HL-60/S4 treated with retinoic acid at 250 ng/mL for 4 days and 3 days (cell line): ENCODE measurements around the gene OR2B2.
"Not testable (repeated sequence)": the region's sequence is repeated elsewhere in the genome, so short reads cannot be mapped to it uniquely, and the experiment has no call there.

Experiments
- in situ Hi-C: fragments of 300-500 bp; cut with MboI; formaldehyde crosslinking; loops from 2 replicates; pipeline ENCODE4 v1.7.0; 2022; ENCODE audit warnings: low sequenced_read_pairs

Gene OR2B2

DNA sequence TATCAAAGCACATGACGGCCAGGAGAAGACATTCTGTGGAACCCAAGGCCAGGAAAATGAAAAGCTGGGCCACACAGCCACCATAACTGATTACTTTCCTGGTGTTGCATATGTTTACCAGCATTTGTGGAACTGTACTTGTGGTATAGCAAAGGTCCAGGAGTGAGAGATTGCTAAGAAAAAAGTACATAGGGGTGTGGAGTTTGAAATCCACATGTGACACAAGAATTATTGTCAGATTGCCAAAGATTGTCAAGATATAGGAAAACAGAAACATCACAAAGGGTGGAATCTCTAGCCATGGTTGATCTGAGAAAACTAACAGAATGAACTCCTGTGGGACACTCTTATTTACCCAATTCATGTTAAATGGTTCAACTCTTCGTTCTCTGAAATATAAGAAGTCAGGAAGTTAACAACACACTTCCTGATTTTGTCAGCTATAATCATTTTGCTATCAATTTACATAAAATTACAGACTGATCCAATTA, at the start of gene OR2B2:
TSS of gene OR2B2 (minus strand) at position 441 of the 491 bp plus-strand sequence. CDS start at position 364, 77 bp downstream.
- in situ Hi-C loops, result loop anchor here (25.0 kb wide), 1 partner anchor 450 kb away; no protein-coding TSS in a partner anchor

DNA sequence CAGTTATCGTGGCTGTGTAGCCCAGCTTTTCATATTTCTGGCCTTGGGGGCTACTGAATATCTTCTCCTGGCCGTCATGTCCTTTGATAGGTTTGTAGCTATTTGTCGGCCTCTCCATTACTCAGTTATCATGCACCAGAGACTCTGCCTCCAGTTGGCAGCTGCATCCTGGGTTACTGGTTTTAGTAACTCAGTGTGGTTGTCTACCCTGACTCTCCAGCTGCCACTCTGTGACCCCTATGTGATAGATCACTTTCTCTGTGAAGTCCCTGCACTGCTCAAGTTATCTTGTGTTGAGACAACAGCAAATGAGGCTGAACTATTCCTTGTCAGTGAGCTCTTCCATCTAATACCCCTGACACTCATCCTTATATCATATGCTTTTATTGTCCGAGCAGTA, 45.3 kb upstream of the OR2B2 start:
- in situ Hi-C loops, result no loop called here

DNA sequence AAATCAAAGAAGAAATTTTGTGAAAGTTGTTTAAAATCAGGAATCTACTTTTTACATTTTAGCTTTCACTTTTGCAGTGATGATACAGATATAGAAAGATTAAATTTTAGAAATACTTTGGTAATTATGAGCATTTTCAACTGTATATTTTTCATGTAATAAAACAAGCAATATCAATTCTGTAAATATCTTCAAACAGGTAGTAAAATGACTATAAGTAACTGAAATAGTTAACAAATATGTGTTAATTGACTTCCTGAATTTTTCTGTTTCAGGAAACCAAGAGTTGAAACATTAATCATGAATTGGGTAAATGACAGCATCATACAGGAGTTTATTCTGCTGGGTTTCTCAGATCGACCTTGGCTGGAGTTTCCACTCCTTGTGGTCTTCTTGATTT, 44.7 kb upstream of the OR2B2 start, which contains the start of gene OR2B6:
TSS of gene OR2B6 (plus strand) at position 301 of the 400 bp plus-strand sequence. CDS start at position 301, 0 bp downstream.
- in situ Hi-C loops, result no loop called here

DNA sequence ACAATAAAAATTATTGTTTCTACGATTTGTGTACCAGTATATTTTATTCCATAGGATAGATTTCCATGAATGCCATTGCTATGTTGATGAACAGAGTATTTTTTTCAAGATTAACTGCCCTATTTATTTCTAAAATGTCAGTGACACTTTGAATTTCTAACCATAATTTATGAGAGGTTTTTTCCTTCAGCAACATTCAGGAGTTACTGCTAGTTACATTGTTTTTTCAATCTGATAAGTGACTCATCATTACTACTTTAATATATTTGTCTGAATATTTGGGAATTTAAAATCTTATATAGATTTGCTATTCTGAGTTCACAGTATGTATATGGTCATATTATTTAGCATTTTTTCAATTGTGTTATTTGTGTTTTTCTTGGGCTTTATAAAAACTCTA, 38.8 kb upstream of the OR2B2 start:
- in situ Hi-C loops, result no loop called here

DNA sequence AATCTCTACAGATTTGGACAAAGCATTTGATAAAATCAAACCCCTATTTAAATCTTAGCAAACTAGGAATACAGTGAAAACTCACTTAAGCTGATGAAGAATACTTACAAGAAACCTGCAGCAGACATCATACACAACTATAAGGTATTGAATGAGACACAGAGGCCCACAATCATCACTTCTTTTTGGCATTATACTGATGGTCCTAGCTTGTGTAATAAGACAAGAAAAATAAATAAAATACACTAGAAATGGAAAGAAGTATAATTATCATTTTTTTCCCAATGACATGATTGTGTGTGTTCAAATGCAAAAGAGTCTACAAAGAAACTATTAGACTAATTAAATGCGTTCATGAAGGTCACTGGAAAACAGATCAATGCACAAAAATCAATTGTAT, 36.0 kb upstream of the OR2B2 start:
- in situ Hi-C loops, result no loop called here

DNA sequence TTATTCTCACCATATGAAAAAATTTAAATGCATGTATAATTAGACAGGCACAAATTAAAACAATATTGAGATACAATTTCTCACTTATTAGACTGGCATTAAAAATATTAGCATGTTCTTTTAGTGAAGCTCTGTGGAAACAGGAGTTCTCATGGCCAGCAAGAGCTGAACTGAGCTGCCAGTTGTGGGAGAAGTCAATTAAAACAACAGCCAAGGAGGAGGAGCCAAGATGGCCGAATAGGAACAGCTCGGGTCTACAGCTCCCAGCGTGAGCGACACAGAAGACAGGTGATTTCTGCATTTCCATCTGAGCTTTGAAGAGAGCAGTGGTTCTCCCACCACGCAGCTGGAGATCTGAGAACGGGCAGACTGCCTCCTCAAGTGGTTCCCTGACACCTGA, 30.9 kb upstream of the OR2B2 start:
- in situ Hi-C loops, result not testable (repeated sequence)

DNA sequence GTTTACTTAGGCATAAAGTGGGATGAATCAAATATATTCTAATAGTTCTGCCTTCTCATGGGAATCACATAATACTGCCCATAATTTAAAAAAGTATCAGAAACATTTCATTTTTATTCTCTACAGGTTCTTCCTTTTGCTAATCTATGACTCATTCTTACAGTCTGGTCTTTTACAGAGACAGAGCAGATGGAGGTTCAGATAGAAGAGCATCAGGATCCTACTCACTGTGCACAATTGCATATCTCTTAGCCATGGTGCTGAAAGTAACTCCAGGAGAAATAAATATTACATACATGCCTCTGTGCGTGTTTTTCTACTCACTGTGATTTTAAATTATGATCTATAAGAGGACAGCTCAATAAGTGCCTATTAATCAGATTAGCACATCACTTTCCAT, 28.6 kb upstream of the OR2B2 start:
- in situ Hi-C loops, result no loop called here

DNA sequence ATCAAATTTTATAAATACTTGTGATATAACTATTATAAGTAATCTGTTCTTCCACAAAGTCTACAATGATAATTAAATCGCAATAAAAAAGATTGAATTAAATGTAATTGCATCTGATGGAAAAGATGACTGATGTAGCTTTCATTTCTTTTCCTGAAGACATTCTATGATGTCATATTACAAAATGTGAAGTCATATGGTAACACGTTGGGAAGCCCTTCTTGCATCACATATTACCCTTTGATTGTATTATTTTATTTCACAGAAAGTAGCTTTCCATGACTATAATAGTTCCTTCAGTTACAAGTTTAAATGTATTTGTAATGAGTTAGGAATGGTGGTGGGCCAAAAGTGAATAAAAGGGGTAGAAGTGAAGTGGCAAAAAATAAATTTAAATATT, 19.0 kb upstream of the OR2B2 start:
- in situ Hi-C loops, result no loop called here

DNA sequence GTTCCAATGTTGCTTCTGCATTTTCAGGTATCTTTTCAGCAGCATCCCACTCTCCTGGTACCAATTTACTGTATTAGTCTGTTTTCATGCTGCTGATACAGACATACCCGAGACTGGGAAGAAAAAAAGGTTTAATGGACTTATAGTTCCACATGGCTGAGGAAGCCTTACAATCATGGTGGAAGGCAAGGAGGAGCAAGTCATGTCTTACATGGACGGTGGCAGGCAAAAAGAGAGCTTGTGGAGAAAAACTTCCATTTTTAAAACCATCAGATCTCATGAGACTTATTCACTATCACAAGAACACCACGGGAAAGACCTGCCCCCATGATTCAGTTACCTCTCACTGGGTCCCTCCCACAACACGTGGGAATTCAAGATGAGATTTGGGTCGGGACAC, 17.7 kb upstream of the OR2B2 start:
- in situ Hi-C loops, result not testable (repeated sequence)

DNA sequence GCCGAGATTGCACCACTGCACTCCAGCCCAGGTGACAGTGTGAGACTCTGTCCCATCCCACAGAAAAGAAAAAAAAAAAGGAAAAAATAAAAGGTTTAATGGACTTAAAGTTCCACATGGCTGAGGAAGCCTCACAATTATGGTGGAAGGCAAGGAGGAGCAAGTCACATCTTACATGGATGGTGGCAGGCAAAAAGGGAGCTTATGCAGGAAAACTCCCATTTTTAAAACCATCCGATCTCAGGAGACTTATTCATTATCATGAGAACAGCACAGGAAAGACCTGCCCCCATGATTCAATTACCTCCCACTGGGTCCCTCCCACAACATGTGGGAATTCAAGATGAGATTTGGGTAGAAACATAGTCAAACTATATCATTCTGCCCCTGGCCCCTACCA, 15.8 kb upstream of the OR2B2 start:
- in situ Hi-C loops, result not testable (repeated sequence)

DNA sequence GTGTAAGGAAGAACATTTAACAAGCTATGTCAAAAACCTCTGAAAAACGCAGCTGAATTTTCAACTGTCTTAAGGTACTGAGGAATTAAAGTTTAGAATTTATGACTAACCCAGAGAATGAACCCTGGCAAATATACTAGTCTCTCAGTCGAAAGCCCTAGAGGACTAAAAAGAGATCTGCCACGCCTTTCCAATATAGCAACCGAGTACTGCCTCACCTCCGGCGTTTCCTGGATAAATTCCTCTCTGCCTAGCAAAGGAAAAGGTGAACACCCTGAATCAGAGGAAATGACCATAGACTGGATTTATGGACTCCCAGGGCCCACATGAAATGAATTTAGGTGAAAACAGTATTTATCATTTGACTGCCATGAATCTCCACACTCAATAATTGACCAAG, 12.0 kb upstream of the OR2B2 start:
- in situ Hi-C loops, result loop anchor here (25.0 kb wide), 1 partner anchor 438 kb away; no protein-coding TSS in a partner anchor

DNA sequence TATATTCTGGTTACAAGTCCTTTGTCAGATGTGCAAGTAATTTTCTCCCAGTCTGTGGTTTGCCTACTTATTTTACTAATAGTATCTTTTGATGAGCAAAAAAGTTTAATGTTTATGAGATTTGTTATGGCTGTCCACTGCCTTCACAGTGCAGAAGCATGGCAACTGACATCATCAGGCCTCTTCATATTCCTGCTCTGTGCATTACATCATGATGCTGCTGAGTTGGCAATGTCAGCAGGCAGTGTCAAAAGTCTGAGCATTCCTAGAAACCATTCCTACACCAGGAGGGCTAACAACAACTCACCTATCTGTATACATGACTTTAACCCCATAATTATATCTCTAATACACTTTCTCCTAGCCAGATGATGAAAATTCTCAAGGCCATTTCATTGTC, 10.8 kb upstream of the OR2B2 start:
- in situ Hi-C loops, result loop anchor here (25.0 kb wide), 1 partner anchor 439 kb away; no protein-coding TSS in a partner anchor

DNA sequence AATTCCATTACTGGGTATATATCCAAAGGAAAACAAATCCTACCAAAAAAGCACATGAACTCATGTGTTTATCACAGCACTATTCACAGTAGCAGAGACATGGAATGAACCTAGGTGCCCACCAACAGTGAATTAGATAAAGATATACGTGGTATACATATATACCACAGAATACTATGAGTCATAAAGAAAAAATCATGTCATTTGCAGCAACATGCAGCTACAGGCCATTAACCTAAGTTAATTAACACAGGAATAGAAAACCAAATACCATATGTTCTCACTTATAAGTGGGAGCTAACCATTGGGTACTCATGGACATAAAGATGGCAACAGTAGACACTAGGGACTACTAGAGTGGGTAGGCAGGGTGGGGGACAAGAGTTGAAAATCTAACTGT, 4.2 kb downstream of the OR2B2 start:
- in situ Hi-C loops, result loop anchor here (25.0 kb wide), 1 partner anchor 454 kb away; no protein-coding TSS in a partner anchor

DNA sequence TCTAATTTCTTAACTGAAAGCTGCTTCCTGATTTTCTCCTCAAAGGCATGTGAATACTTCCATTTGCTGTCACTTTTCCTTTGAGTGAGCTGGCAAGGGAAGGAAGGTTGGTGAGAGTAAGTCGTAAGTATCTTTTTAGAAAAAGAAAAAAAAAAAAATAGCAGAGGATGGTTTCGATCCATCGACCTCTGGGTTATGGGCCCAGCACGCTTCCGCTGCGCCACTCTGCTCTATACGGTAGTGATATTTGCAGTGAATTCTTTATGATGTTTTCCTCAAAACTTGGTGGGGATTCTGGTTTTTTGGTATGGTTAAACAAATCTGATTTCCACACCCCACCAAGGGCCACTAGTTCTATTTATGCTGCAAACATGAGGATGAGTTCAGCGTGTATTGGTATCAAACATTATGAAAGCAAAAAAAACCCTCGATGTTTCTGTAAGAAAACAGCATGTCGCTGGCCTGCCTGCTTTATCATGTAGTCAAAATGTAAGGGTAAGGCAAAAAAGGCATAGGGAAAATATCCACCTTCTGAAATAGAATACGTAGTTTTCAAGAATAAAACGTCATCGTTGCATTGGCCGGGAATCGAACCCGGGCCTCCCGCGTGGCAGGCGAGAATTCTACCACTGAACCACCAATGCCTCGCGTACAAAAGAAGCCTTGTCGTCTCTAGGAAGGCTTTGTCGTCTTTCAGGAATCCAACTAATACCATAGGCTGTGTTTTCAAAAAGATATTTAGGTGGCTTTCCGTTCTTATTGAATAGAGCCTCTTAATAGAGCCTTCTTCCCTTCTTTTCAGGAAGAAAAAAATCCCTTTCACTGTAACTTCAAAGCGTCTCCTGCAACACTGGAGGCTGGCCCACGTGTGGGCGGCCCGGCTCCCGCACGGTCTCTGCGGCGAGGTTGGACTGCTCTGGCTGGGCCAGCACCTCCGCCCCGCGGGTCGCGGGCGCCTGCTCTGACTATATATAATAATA, 9.6 kb downstream of the OR2B2 start:
- in situ Hi-C loops, result loop anchor here (25.0 kb wide), 1 partner anchor 460 kb away; no protein-coding TSS in a partner anchor

DNA sequence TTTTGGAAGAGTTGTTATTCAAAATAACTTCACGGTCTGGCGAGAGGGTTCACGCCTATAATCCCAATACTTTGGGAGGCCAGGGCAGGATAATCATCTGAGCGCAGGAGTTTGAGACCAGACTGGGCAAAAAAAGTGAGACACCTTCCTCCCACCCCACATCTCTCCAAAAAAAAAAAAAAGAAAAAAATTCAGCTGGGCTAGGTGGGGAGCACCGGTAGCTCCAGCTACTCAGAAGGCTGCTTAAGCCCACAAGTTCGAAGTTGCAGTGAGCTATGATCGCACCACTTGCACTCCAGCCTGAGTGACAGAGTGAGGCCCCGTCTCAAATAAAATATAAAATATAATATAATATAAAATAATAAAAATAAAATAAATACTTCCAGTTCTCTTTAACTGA, 10.4 kb downstream of the OR2B2 start:
- in situ Hi-C loops, result loop anchor here (25.0 kb wide), 1 partner anchor 460 kb away; no protein-coding TSS in a partner anchor

DNA sequence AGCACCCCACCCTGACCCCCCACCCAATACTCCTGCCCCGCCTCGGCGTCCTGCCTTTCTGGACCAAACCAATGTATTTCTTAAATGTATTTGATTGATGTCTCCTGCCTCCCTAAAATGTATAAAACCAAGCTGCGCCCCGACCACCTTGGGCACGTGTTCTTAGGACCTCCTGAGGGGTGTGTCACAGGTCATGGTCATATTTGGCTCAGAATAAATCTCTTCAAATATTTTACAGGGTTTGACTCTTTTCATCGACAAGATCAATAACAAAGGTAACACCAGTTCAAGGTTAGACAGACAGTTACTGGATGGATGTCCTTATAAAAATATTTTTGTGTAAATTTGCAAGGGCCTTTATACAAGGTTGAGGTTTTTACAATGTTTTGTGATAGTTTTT, 12.0 kb downstream of the OR2B2 start:
- in situ Hi-C loops, result loop anchor here (25.0 kb wide), 1 partner anchor 462 kb away; no protein-coding TSS in a partner anchor

DNA sequence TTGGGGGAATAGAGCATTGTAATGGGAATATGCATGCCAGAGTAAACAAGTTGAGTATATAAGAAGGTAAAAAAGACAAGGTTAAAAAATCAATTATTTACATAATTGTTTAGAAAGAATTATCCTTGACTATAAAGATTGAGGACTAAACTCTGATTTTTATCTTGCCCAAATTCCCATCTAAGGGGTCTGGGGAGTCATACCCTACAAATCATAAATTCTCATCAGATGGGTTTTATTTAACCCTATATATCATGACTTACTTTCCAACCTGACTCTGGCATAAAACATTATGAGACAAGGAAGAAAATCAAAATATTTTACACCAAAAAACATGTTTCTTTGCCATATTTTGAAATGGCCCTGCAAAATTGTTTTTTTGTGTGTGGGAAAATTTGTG, 12.7 kb downstream of the OR2B2 start:
- in situ Hi-C loops, result loop anchor here (10.0 to 25.0 kb wide), 2 partner anchors 745 to 1088 kb away; no protein-coding TSS in a partner anchor

DNA sequence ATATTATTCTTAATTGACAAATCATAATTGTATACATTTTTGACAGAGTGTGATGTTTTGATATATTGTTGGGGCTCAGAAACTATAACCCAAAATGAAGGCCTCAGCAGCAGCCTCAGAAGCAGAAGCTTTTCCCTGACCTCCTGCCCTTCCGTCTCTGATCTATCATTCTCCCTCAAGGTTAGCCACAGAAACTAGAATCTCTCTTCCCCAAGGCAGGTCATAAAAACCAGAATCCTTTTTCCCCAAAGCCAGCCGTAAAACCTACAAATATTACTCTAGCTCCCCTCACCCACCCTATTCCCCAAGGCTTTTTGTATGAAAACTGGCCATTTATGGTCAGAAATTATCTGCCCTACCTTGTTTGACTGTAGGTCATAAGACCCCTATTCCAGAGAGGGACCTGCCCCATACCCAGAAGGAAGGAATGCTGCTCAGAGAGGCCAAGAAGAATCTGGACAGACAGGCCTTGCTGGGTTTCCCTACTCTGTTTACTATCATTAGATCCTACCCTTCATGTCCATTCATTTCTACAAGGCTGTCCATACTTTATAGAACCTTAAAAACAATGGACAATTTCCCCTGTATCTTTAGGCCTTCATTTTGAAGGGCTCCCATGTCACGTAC, 14.5 kb downstream of the OR2B2 start:
- in situ Hi-C loops, result loop anchor here (10.0 to 25.0 kb wide), 2 partner anchors 743 to 1090 kb away; no protein-coding TSS in a partner anchor

DNA sequence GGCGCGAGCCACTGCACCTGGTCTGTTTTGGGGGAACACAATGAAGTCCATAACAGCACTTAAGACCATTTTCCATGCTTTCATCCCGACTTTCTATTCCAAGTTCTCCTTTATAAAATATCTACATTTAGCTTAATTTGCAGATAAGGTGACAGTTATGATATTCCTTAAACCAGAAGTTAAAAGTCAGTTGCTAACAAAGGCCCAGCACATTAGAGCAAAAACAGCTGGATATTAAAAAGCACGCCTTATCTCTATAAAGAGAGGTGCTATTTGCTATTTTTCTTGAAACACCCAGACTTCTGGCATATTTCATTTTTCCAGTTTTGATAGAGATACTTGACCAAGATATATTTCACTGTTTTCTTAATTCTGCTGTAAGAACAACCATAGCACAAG, 15.8 kb downstream of the OR2B2 start:
- in situ Hi-C loops, result loop anchor here (10.0 to 25.0 kb wide), 2 partner anchors 742 to 1091 kb away; no protein-coding TSS in a partner anchor

DNA sequence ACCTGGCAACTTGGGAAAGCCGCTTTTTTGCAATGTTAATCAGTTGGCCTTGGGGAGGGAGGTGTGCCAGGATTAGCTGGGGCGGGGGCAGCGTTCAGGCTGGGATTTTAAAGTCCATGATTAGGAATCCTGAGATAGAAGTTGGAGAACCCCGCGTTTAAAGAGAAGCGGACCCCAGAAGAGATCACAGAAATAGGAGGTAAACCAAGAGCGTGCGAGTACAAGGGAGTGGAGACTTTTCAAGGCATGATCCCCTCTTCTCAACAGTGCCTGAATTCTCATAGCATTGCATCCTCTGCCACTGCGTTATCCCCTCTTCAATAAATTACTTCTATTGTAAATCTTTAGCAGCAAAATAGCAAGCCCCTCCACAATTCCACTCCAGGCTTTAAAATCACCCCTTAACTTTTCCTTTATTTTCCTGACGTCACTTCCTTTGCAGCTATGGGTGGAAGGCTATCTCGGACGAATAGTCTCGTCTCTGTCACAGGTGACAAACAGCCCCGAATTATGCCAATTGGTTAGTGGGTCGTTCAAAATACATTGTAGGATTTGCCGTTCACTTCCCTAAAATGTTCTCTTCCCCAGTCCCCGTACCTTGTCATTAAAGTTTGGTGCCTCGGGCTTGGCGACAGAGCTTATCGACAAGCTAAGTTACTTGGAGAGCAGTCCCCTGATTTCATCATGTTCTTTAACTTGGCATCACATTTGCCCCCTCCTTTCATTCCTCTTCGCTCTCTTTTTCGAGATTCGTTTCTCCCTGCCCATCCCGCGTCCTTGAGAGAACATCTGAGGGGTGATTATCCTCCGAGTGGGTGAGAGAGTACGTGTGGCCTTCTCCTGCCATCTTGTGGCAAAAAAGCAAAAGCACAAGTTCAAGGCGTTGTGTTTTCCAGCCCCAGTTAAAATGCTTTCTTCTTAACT, 17.1 kb downstream of the OR2B2 start:
- in situ Hi-C loops, result loop anchor here (10.0 to 25.0 kb wide), 2 partner anchors 740 to 1092 kb away; no protein-coding TSS in a partner anchor
